ENCODE measurements around the gene JARID2.

Gene JARID2

DNA sequence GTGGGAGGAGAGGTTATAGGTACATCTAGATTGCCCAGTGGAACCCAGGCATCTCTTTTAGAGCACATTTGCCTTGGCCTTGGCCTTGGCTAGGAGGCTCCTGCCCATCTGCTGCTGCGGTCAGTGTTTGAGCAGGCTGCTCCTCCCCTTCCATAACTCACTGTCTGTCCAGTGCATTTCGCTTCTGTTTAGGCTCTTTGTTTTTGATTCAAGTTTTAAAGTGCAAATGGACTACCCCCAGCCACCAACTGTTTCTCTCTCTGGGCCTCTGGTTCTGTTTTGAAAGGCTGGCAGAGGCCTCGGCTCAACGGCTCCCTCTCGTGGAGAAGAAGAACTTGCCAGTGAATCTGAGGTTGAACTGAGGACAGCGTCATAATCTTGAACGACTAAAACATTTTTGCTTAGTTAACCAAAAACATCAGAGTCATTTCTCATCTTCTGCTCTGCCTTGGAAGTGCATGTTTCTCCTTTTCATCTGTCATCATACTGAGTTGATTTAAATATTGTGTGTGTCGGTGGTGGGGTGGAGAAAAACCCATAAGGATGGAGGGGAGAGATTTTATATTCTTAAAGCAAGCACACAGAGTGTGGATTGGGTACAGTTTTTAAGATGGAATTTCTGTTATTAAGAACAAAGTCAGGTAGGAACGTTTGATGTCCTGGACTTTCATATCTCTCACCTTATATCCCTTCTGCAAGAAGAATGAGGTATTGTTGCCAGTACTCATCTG, 245.6 kb downstream of the JARID2 start:
- peak; percentile 61 for DNase-seq (ENCODE audit: low spot score)

- DNase-seq (ENCODE audit: low spot score), result no peak
Measured at GRCh38 chr6:15491986-15492269, 246.1 kb downstream of the JARID2 start.

DNA sequence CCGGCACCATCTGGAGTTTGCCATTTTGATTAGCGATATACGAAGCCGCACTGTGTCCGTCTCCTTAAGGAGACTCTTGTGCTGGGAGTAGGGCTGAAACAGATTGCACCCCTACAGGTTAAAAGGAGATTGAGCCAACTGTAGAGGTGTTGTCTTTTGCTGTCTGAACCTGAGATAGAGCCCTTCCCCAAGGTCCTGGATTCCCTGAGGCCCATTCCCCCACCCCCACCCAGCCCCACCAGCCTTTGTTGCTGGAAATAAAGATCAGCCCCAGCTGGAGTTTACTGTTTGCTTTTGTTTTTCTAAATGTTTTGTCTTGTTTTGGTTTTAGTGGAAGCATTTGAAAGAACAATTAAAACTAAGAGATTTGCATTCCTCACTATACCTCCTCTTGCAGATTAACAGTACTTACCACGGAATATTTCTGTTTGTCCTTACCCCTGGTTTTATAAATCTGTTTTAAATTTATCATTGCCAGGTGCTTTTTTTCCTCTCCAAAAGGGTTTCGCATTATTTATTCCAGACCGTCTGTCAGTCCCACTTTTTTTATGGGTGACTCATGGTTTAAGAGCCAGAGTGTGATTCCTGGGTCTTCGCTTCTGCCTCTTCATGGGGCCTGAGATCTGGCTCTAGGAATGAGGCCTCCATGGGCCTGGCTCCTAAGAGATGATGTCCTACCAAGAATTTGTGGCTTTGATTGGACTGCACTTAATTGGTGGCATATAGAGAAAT, 247.7 kb downstream of the JARID2 start:
- no peak for DNase-seq (ENCODE audit: low spot score)

- DNase-seq (ENCODE audit: low spot score), result no peak
Measured at GRCh38 chr6:15495375-15495901, 249.6 kb downstream of the JARID2 start.

GRCh38 chr6:15496345-15497131, 250.7 kb downstream of the JARID2 start:
- no peak for DNase-seq (ENCODE audit: low spot score)

- DNase-seq (ENCODE audit: low spot score), result no peak
Measured at GRCh38 chr6:15498640-15499039, 252.8 kb downstream of the JARID2 start.

DNA sequence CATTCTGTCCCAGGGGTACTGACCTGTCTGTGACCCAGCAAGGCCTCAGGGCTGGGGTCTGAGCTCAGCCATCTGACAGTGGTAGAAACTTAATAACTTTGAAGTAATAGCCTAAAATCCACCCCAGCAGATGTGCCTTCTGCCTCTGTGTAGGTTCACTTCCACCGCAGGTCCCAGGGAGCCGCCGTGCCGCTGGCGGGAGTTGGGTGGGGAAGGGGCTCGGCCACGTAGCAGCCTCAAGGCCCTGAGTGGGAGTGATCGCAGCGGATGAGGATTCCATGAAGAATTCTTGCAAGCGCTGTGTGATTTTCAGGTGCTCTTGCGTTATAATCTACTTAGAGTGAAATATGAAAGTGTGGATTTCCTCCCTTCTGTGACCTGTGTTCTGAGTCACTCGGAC, 253.3 kb downstream of the JARID2 start:
- DNase-seq (ENCODE audit: low spot score), result no peak

DNA sequence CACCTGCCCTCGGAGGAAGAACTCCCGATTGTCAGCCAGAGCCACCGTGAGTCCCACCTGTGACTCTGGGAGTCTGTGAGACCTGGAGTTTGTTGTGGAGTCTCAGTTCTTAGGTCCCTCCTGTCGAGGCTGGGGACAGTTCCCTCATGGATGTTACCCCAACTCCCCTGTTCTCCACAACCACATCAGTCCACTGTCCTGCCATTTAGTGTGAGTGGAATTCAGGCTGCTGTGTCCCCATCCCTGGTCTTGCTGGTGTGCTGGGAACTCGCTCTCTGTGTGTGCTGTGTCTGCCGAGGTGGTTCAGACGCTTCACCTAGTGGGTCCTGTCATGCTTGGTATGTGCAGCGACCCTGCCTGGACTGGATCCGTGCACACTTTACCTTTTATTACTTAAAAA, 253.7 kb downstream of the JARID2 start:
- DNase-seq (ENCODE audit: low spot score), result no peak

- DNase-seq (ENCODE audit: low spot score), result no peak
Measured at GRCh38 chr6:15500078-15500740, 254.3 kb downstream of the JARID2 start.

- DNase-seq (ENCODE audit: low spot score), result no peak
Measured at GRCh38 chr6:15500901-15501825, 255.3 kb downstream of the JARID2 start.

GRCh38 chr6:15501826-15502445, 256.1 kb downstream of the JARID2 start:
- DNase-seq (ENCODE audit: low spot score), result peak; percentile 74

GRCh38 chr6:15502446-15503345, 256.8 kb downstream of the JARID2 start:
- no peak for DNase-seq (ENCODE audit: low spot score)

DNA sequence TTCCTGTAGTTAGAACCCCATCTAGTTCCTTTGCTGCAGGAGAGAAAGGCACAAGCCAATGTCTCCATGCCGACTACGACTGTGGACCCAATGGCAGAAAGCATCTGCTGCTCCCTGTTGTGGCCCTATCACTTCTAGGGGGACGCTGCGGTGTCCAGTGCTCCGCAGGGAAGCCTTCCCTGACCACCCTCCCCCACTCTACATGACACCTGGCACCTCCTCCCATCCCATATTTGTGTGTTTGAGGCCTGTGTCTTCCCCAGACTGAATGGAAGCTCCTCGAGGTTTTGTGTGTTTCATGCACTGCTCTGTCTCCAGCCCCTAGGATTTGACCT, 257.4 kb downstream of the JARID2 start:
- DNase-seq (ENCODE audit: low spot score), result no peak

- peak; percentile 22 for DNase-seq (ENCODE audit: low spot score)
Measured at GRCh38 chr6:15504040-15504495, 258.2 kb downstream of the JARID2 start.

DNA sequence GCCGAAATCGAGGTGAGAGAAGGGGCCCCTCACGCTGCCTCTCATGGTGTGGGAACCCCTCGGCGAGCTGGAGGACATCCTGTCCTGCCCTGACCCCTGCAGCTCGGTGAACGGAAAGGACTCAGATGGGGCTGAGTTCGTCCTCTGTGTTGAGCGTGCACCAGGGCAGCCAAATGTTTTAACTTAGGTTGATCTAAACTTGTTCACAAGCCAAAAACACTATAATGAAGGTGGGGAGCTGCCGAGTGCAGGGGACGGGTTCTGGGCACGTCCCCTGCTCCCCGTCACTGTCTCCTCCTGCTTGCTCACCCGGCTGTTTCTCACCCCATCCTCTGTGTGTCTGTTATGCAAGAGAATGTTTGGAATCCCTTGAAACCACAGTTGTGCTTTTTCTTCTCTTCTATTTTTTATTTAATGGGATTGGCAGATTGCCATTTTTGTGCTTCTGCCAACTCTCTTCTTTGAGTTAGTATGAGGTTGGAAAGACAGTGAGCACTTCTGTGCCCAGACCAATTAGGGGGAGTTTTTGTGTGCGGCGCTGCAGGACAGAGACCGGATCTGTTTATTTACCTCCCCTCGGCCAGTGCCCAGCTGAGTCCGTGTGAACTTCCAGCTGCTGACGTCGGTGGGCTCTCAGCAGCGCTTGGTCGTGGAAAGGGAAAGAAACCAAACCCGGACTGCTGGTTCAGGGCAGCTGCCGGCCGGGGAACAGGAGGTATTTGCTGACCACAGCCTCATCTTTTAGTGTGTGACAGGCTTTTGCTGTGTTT, 258.9 kb downstream of the JARID2 start:
- DNase-seq (ENCODE audit: low spot score), result peak; percentile 95

DNA sequence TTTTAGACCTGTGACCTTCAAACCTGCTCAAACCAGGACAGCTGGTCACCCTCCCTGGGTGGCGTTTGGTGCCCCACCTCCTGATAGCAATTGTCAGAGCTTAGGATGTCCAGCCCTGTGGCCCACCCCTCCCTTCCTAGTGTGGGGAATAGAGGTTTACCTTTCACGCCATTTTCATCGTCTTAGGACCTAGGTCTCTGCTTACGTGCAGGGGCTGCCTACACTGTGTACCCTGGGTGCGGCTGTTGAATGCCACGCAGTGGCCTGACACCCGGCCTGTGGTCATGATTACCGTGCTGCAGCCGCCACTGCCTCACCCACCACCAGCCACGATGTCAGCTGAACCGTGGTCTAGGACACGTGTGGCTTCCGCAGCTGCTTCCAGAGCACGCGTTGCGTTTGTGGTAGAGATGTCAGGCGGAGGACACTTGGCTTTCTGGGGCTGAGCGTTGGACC, 259.6 kb downstream of the JARID2 start:
- DNase-seq (ENCODE audit: low spot score), result no peak

GRCh38 chr6:15506066-15506465, 260.2 kb downstream of the JARID2 start:
- DNase-seq (ENCODE audit: low spot score), result no peak

- no peak for DNase-seq (ENCODE audit: low spot score)
Measured at GRCh38 chr6:15507221-15507620, 261.4 kb downstream of the JARID2 start.

GRCh38 chr6:15507746-15508145, 261.9 kb downstream of the JARID2 start:
- DNase-seq (ENCODE audit: low spot score), result peak; percentile 28
